IMR-90 (cell line): Measurements from ENCODE around the gene ARHGAP15. TPM values are rescaled to one million over a fixed set of nuclear protein-coding genes. Genes with fewer than 3 reads are reported as not detected.

Source experiments
- ATAC-seq: fragments of 200-7000 bp; cut with Tn5 transposase; 2 replicates; pipeline ENCODE4 v1.9.1; 2020; ENCODE audit warnings: low read depth, mild to moderate bottlenecking, moderate library complexity
- BruUV-seq: library from RNA; stranded (reverse); fragments of 400-500 nt; replicated peaks from 2 replicates; lab custom pipeline; 2021; lab: Mats Ljungman, UMichigan
- CTCF ChIA-PET: fragments of 300-600 bp; formaldehyde crosslinking; extraction: SDS; loops from one replicate; lab custom pipeline; 2021; ENCODE audit warnings: antibody characterized with exemption; lab: Yijun Ruan, JAX
- POLR2A ChIA-PET: fragments of 300-600 bp; sonication (Branson Sonifier 250); formaldehyde crosslinking; loops from one replicate; lab custom pipeline; 2022; ENCODE audit warnings: antibody characterized with exemption; ENCODE audit not compliant: unreplicated experiment; lab: Charles Lee
- DNase-seq: peaks from one replicate; pipeline ENCODE4 v3.0.0; 2013
- H2AFZ ChIP-seq: replicated peaks from 2 replicates; pipeline ENCODE3; 2013; ENCODE audit warnings: low read length, mild to moderate bottlenecking; ENCODE audit not compliant: poor library complexity
- H2AK5ac ChIP-seq: 2 replicates; pipeline ENCODE4 v1.6.1; 2013; ENCODE audit warnings: low read depth, low read length, inconsistent platforms
- H2AK9ac ChIP-seq: replicated peaks from 2 replicates; pipeline ENCODE3; 2013; ENCODE audit warnings: mild to moderate bottlenecking, low read depth, low read length, moderate library complexity; ENCODE audit not compliant: poor library complexity
- H2BK120ac ChIP-seq: 2 replicates; pipeline ENCODE4 v1.6.1; 2013; ENCODE audit warnings: low read depth, low read length, inconsistent platforms
- H2BK15ac ChIP-seq: 3 replicates; pipeline ENCODE4 v1.6.1; 2013; ENCODE audit warnings: low read depth, low read length, inconsistent platforms
- H2BK20ac ChIP-seq: 2 replicates; pipeline ENCODE4 v1.6.1; 2013; ENCODE audit warnings: low read depth, mild to moderate bottlenecking, inconsistent platforms, low read length, moderate library complexity
- H2BK5ac ChIP-seq: 2 replicates; pipeline ENCODE4 v1.6.1; 2013; ENCODE audit warnings: mild to moderate bottlenecking, low read depth, low read length, inconsistent platforms; ENCODE audit not compliant: poor library complexity, severe bottlenecking
- H3K14ac ChIP-seq: replicated peaks from 2 replicates; pipeline ENCODE4 v1.6.1; 2013; ENCODE audit warnings: low read depth, low read length, inconsistent platforms
- H3K18ac ChIP-seq: 2 replicates; pipeline ENCODE4 v1.6.1; 2013; ENCODE audit warnings: low read depth, low read length, control low read depth
- H3K23ac ChIP-seq: 2 replicates; pipeline ENCODE4 v1.6.1; 2013; ENCODE audit warnings: low read depth, low read length, inconsistent platforms
- H3K27ac ChIP-seq: 2 replicates; pipeline ENCODE4 v1.5.1; 2013; ENCODE audit warnings: mild to moderate bottlenecking, control low read depth, low read length; ENCODE audit not compliant: insufficient read depth
- H3K27me3 ChIP-seq: 2 replicates; pipeline ENCODE4 v1.6.1; 2013; ENCODE audit warnings: low read length; ENCODE audit not compliant: control insufficient read depth, insufficient read depth
- H3K36me3 ChIP-seq: 2 replicates; pipeline ENCODE4 v1.6.1; 2013; ENCODE audit warnings: low read length, mixed read lengths; ENCODE audit not compliant: control insufficient read depth, insufficient read depth
- H3K4ac ChIP-seq: 2 replicates; pipeline ENCODE4 v1.6.1; 2013; ENCODE audit warnings: low read depth, low read length, inconsistent platforms
- H3K4me1 ChIP-seq: 2 replicates; pipeline ENCODE4 v1.6.1; 2013; ENCODE audit warnings: low read length, mixed read lengths; ENCODE audit not compliant: control insufficient read depth, insufficient read depth
- H3K4me2 ChIP-seq: 2 replicates; pipeline ENCODE4 v1.6.1; 2013; ENCODE audit warnings: low read depth, mild to moderate bottlenecking, control low read depth, low read length, moderate library complexity
- H3K4me3 ChIP-seq: 2 replicates; pipeline ENCODE4 v1.5.1; 2013; ENCODE audit warnings: low read depth, mild to moderate bottlenecking, control low read depth, low read length, moderate library complexity; ENCODE audit not compliant: insufficient read depth
- H3K56ac ChIP-seq: 2 replicates; pipeline ENCODE4 v1.6.1; 2013; ENCODE audit warnings: low read length, inconsistent platforms; ENCODE audit not compliant: insufficient read depth; ENCODE audit errors: extremely low read depth
- H3K79me1 ChIP-seq, 2 experiments: 2 replicates each; pipeline ENCODE4 v1.6.1; 2013; ENCODE audit warnings: low read length in 2 of 2, inconsistent platforms in 1 of 2, low read depth in 1 of 2
- H3K9ac ChIP-seq: 2 replicates; pipeline ENCODE4 v1.6.1; 2013; ENCODE audit warnings: low read depth, low read length, control low read depth
- H3K9me1 ChIP-seq: 2 replicates; pipeline ENCODE4 v1.6.1; 2013; ENCODE audit warnings: low read length, inconsistent platforms; ENCODE audit not compliant: insufficient read depth
- H3K9me3 ChIP-seq: 2 replicates; pipeline ENCODE4 v1.6.1; 2013; ENCODE audit warnings: low read length; ENCODE audit not compliant: control insufficient read depth, insufficient read depth
- H4K20me1 ChIP-seq: 2 replicates; pipeline ENCODE4 v1.6.1; 2013; ENCODE audit warnings: low read length, inconsistent platforms; ENCODE audit not compliant: insufficient read depth
- H4K5ac ChIP-seq: 2 replicates; pipeline ENCODE4 v1.6.1; 2013; ENCODE audit warnings: mild to moderate bottlenecking, low read depth, low read length, control low read depth
- H4K8ac ChIP-seq, 2 experiments: 2 replicates each; pipeline ENCODE4 v1.6.1; 2013; ENCODE audit warnings: low read depth in 2 of 2, low read length in 2 of 2, control low read depth in 1 of 2, inconsistent platforms in 1 of 2
- H4K91ac ChIP-seq: 2 replicates; pipeline ENCODE4 v1.6.1; 2013; ENCODE audit warnings: low read depth, low read length, inconsistent platforms; ENCODE audit not compliant: insufficient read depth
- BHLHE40 ChIP-seq: fragments of 150-350 bp; IDR thresholded peaks from 2 replicates; pipeline ENCODE4 v1.6.1; 2016; ENCODE audit warnings: mild to moderate bottlenecking, low read depth, low read length
- CEBPB ChIP-seq: IDR thresholded peaks from 2 replicates; pipeline ENCODE4 v1.6.1; 2012; ENCODE audit warnings: low read depth, low read length, improper control_type of control experiment
- CHD1 ChIP-seq: IDR thresholded peaks from 2 replicates; pipeline ENCODE4 v1.6.1; 2012; ENCODE audit warnings: low read depth, low read length, improper control_type of control experiment
- FOS ChIP-seq: fragments of 150-350 bp; IDR thresholded peaks from 2 replicates; pipeline ENCODE4 v1.6.1; 2016; ENCODE audit warnings: low read depth, low read length
- MAFK ChIP-seq: IDR thresholded peaks from 2 replicates; pipeline ENCODE4 v1.6.1; 2012; ENCODE audit warnings: low read depth, low read length, improper control_type of control experiment
- MAZ ChIP-seq: IDR thresholded peaks from 2 replicates; pipeline ENCODE4 v1.6.1; 2012; ENCODE audit warnings: low read depth, mild to moderate bottlenecking, low read length, improper control_type of control experiment, moderate library complexity, borderline replicate concordance
- MXI1 ChIP-seq: IDR thresholded peaks from 2 replicates; pipeline ENCODE4 v1.6.1; 2012; ENCODE audit warnings: low read depth, mild to moderate bottlenecking, low read length, moderate library complexity, borderline replicate concordance
- NFE2L2 ChIP-seq: fragments of 150-350 bp; IDR thresholded peaks from 2 replicates; pipeline ENCODE4 v1.6.1; 2016; ENCODE audit warnings: low read depth, mild to moderate bottlenecking, low read length
- POLR2A ChIP-seq: IDR thresholded peaks from 2 replicates; pipeline ENCODE4 v1.6.1; 2012; ENCODE audit warnings: mild to moderate bottlenecking, low read depth, low read length
- RAD21 ChIP-seq: IDR thresholded peaks from 2 replicates; pipeline ENCODE4 v1.6.1; 2012; ENCODE audit warnings: low read length, improper control_type of control experiment
- RCOR1 ChIP-seq: IDR thresholded peaks from 2 replicates; pipeline ENCODE4 v1.6.1; 2012; ENCODE audit warnings: mild to moderate bottlenecking, low read length, improper control_type of control experiment; ENCODE audit not compliant: insufficient replicate concordance
- RFX5 ChIP-seq: IDR thresholded peaks from 2 replicates; pipeline ENCODE4 v1.8.0; 2012; ENCODE audit warnings: low read depth, mild to moderate bottlenecking, low read length, moderate library complexity
- SMC3 ChIP-seq: fragments of 150-350 bp; IDR thresholded peaks from 2 replicates; pipeline ENCODE4 v1.6.1; 2016; ENCODE audit warnings: low read depth, mild to moderate bottlenecking, antibody characterized with exemption, low read length, moderate library complexity
- WGBS, 2 experiments: methylation state at CpG; one replicate each; pipeline versions ENCODE4 v1.1.5 to v1.1.7; 2013; ENCODE audit warnings: missing lambda C conversion rate in 2 of 2; ENCODE audit not compliant: insufficient read length in 1 of 2; ENCODE audit errors: extremely low coverage in 2 of 2; 5-methylcytosine and 5-hydroxymethylcytosine counted together
- dilution Hi-C: fragments of 300-500 bp; cut with HindIII; formaldehyde crosslinking; loops from one replicate; pipeline ENCODE4 v1.14.3; 2018; ENCODE audit warnings: low sequenced_read_pairs; ENCODE audit not compliant: unreplicated experiment
- in situ Hi-C: fragments of 300-500 bp; cut with MboI; formaldehyde crosslinking; loops from 3 replicates; pipeline ENCODE4 v1.14.3; 2019; ENCODE audit warnings: low sequenced_read_pairs, inconsistent platforms, mixed read lengths
- intact Hi-C: fragments of 100-400 bp; cut with micrococcal nuclease; formaldehyde crosslinking; loops from 2 replicates; pipeline ENCODE4 v1.10.0; 2022
- polyA plus RNA-seq, 3 experiments: library from polyadenylated mRNA; depleted of rRNA; stranded (reverse); fragments of >200 nt; gene quantifications; 2 replicates each; pipeline ENCODE4 v1.2.3, GENCODE V29; 2012; ENCODE audit warnings: low replicate concordance in 1 of 3
- total RNA-seq: library from RNA; depleted of rRNA; stranded (reverse); fragments of >200 nt; gene quantifications from 2 replicates; pipeline ENCODE4 v1.2.3, GENCODE V29; 2012
- TF ChIP-seq, protein P1 (sequence below): fragments of 150-350 bp; IDR thresholded peaks from 2 replicates; pipeline ENCODE4 v1.6.1; 2016; ENCODE audit warnings: low read depth, mild to moderate bottlenecking, low read length, moderate library complexity, borderline replicate concordance
- TF ChIP-seq, protein P2 (sequence below): conservative IDR thresholded peaks from 2 replicates; pipeline ENCODE4 v1.5.1; 2012; ENCODE audit warnings: mild to moderate bottlenecking, low read depth, low read length, improper control_type of control experiment
- TF ChIP-seq, protein P3 (sequence below): fragments of 150-350 bp; IDR thresholded peaks from 2 replicates; pipeline ENCODE4 v1.6.1; 2017; ENCODE audit warnings: mild to moderate bottlenecking, antibody characterized with exemption, low read length, low read depth

The ARHGAP15 gene
- total and polyA plus RNA-seq, 2 of the 4 experiments (the other 2 are of a cell fraction) = not detected

DNA sequence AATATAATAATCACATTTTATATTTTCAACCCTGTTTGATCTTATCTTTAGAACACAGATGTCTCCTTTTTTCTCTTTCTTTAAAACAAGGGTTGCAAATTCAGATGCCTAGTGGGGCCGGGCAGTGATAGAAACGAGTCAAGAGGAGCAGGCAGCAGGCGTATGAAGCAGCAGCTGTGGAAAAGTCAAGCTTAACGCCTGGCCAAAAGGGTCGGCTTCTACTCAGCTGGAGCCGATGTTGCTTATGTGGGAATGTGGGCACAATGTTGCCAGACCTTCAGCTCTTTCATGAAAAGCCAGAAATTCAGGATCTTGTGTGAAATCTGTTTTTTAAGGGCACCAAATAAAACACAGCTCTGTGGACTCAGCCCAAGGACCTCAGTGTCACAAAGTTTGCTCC is 642.7 kb downstream of the ARHGAP15 start:
- POLR2A ChIA-PET = no interaction called here
- H3K23ac ChIP-seq = no peak overlapping the region
- H3K9me3 ChIP-seq = no peaks in the 10 kb centered on the region
- H4K91ac ChIP-seq = no peak overlapping the region
- no peak overlapping the region for H3K14ac ChIP-seq
- H3K27me3 ChIP-seq = no peaks in the 10 kb centered on the region; the same call in 1 of the 2 replicates
- no peak overlapping the region for H2BK120ac ChIP-seq
- H4K5ac ChIP-seq = no peak overlapping the region
- no peaks in the 10 kb centered on the region for H4K20me1 ChIP-seq
- no peak overlapping the region for H2BK15ac ChIP-seq
- no peak for TF ChIP-seq NFE2L2
- TF ChIP-seq RFX5 = no peak
- no peak for TF ChIP-seq MAZ
- no peak for TF ChIP-seq FOS
- TF ChIP-seq CEBPB = no peak
- TF ChIP-seq MAFK = no peak
- no peak for TF ChIP-seq POLR2A
- TF ChIP-seq, protein P1, sequence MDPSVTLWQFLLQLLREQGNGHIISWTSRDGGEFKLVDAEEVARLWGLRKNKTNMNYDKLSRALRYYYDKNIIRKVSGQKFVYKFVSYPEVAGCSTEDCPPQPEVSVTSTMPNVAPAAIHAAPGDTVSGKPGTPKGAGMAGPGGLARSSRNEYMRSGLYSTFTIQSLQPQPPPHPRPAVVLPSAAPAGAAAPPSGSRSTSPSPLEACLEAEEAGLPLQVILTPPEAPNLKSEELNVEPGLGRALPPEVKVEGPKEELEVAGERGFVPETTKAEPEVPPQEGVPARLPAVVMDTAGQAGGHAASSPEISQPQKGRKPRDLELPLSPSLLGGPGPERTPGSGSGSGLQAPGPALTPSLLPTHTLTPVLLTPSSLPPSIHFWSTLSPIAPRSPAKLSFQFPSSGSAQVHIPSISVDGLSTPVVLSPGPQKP = no peak
- TF ChIP-seq CHD1 = no peak
- TF ChIP-seq BHLHE40 = no peak
- TF ChIP-seq, protein P2, sequence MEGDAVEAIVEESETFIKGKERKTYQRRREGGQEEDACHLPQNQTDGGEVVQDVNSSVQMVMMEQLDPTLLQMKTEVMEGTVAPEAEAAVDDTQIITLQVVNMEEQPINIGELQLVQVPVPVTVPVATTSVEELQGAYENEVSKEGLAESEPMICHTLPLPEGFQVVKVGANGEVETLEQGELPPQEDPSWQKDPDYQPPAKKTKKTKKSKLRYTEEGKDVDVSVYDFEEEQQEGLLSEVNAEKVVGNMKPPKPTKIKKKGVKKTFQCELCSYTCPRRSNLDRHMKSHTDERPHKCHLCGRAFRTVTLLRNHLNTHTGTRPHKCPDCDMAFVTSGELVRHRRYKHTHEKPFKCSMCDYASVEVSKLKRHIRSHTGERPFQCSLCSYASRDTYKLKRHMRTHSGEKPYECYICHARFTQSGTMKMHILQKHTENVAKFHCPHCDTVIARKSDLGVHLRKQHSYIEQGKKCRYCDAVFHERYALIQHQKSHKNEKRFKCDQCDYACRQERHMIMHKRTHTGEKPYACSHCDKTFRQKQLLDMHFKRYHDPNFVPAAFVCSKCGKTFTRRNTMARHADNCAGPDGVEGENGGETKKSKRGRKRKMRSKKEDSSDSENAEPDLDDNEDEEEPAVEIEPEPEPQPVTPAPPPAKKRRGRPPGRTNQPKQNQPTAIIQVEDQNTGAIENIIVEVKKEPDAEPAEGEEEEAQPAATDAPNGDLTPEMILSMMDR = no peak
- no peak for TF ChIP-seq RAD21
- TF ChIP-seq RCOR1 = no peak
- TF ChIP-seq, protein P3, sequence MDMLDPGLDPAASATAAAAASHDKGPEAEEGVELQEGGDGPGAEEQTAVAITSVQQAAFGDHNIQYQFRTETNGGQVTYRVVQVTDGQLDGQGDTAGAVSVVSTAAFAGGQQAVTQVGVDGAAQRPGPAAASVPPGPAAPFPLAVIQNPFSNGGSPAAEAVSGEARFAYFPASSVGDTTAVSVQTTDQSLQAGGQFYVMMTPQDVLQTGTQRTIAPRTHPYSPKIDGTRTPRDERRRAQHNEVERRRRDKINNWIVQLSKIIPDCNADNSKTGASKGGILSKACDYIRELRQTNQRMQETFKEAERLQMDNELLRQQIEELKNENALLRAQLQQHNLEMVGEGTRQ = no peak
- no peak for TF ChIP-seq SMC3
- no peak for TF ChIP-seq MXI1
- H2AK5ac ChIP-seq = no peak overlapping the region
- H3K36me3 ChIP-seq = no peaks in the 10 kb centered on the region
- no peak overlapping the region for H3K4ac ChIP-seq
- CTCF ChIA-PET = no interaction called here
- no peaks in the 10 kb centered on the region for H3K4me1 ChIP-seq
- dilution Hi-C loops (no loop called here), intact Hi-C loops (no loop called here), in situ Hi-C loops (no loop called here)
- H2BK5ac ChIP-seq = no peak overlapping the region
- WGBS, 2 experiments = 42% methylated on average over 6 of the region's 6 CpGs; no CpG with 5 or more reads in 1 of the 2 experiments
- H3K9me1 ChIP-seq = no peaks in the 10 kb centered on the region
- no peak overlapping the region for H2BK20ac ChIP-seq
- no TSS peak for BruUV-seq
- DNase-seq (no peak), ATAC-seq (no peak)
- no peak overlapping the region for H3K4me2 ChIP-seq
- no peak overlapping the region for H3K4me3 ChIP-seq
- no peak overlapping the region for H3K9ac ChIP-seq
- H2AK9ac ChIP-seq = no peak overlapping the region
- H3K56ac ChIP-seq = no peak overlapping the region
- no peak overlapping the region for H4K8ac ChIP-seq
- no peak overlapping the region for H3K27ac ChIP-seq
- H3K79me1 ChIP-seq = no peaks in the 10 kb centered on the region
- no peak overlapping the region for H2AFZ ChIP-seq
- H3K18ac ChIP-seq = no peak overlapping the region
